GM12865 (cell line): ENCODE results near the gene KRT84.

ENCODE experiments used
- DNase-seq: peaks from one replicate; pipeline ENCODE4 v3.0.0; 2010; ENCODE audit warnings: low read depth
- H3K4me3 ChIP-seq: 2 replicates; pipeline ENCODE4 v1.5.1; 2011; ENCODE audit warnings: mild to moderate bottlenecking, low read depth, low read length, control low read depth
- TF ChIP-seq, protein P1 (sequence below): IDR thresholded peaks from 2 replicates; pipeline ENCODE4 v1.5.1; 2011; ENCODE audit warnings: low read length, control low read depth, low read depth, inconsistent platforms; ENCODE audit not compliant: insufficient read depth; ENCODE audit errors: missing control alignments

Gene KRT84

DNA sequence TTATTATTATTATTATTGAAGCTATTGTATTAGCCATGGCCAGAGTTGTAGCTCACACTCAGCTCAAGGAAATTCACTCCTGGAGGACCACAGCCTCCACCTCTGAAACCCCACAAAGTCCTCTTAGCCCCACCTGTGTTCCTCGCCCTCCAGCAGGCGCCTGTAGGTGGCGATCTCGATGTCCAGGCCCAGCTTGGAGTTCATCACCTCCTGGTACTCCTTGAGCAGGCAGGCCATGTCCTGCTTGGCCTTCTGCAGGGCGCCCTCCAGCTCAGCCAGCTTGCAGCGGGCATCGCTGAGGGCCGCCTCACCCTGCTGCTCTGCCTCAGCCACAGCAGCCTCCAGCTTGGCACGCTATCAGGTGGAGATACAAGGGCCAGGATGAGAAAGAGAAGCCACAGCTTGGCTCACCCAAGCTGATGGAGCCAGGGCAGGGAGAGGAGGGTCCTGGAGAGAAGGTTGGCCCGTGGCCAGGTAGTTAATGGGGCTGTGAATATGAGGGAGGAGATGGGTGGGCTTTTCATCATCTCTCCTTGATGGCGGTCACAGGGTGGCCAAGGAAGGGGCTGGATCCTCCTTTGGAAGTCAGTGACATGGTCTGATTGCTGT lies 23.2 kb downstream of the KRT84 start:
- TF ChIP-seq, protein P1, sequence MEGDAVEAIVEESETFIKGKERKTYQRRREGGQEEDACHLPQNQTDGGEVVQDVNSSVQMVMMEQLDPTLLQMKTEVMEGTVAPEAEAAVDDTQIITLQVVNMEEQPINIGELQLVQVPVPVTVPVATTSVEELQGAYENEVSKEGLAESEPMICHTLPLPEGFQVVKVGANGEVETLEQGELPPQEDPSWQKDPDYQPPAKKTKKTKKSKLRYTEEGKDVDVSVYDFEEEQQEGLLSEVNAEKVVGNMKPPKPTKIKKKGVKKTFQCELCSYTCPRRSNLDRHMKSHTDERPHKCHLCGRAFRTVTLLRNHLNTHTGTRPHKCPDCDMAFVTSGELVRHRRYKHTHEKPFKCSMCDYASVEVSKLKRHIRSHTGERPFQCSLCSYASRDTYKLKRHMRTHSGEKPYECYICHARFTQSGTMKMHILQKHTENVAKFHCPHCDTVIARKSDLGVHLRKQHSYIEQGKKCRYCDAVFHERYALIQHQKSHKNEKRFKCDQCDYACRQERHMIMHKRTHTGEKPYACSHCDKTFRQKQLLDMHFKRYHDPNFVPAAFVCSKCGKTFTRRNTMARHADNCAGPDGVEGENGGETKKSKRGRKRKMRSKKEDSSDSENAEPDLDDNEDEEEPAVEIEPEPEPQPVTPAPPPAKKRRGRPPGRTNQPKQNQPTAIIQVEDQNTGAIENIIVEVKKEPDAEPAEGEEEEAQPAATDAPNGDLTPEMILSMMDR, result peak; percentile 29
- H3K4me3 ChIP-seq, result no peak overlapping the region
- peak; percentile 9 for DNase-seq

DNA sequence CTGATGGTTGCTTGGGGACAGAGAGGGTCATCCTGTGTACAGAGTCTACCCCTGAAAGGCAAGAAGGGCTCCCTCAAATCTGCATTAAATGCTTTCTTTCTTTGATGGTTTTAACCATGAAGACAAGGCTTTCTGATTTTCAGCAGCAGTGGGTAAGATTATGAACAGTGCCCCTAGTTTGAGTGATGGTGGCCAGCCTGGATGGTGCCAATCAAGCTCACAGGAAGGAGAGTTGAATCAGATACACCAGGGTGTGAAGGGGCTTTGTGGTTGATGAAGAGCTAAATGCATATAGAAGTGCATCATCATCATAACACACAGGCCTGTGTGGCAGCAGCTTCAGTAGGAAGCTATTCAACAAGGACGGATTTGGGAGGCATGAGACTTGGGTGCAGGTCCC lies 23.9 kb downstream of the KRT84 start:
- TF ChIP-seq, protein P1, result no peak
- DNase-seq, result no peak
- no peak overlapping the region for H3K4me3 ChIP-seq

DNA sequence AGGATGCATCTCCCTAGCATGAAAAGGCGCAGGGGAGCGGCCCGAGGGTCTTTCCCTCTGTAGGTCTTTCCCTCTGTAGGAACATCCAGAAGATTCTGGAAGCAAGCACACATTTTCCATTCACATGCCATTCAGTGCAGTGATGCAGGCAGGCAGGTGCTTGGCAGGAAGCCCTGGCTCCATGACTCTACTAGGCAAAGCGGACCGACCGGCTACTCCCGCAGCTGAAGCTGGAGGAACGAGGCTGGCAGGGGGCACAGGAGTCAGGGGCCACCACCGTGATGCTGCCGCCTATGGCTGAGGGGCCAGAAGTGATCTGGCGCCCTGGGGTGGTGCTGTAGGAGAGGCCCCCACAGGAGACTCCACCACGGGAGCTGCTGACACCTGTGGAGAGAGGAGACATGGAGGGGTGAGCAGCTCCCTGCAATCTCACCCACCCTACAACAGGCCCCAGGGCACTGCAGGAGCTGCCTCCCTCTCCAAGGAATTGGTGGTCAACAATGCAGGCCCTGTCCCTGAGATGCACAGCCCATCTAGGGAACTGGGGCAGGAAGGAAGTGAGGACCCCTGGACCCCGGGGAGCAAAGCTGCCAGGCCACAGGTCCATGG lies 24.7 kb downstream of the KRT84 start:
- no peak overlapping the region for H3K4me3 ChIP-seq
- no peak for DNase-seq
- TF ChIP-seq, protein P1, result no peak

DNA sequence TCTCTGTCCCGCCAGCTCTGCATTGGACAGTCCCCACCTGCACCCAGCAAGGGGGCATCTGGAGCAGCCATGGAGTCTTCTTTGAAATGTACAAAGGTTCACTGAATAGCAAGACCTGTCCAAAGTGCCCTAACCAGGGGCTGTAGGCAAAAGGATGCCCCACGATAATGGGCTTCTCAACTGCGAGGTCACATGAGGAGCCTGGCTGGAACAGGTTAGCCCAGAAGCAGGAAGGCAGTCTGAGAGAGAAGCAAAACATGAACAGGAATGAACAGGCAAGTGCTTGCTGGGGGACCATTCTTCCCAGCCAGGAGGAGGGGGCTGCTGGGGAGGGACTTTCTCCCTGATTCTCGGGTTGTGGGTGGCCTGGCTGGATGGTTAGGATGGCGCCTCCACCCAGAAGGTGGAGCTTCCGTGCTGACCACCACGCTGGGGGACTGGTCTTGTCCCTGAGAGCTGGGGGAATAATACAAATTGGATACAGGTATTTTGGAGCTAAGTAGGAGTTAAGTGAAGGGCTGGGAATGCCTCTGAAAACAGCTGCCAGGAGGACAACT lies 25.3 kb downstream of the KRT84 start:
- no peak for DNase-seq
- no peak overlapping the region for H3K4me3 ChIP-seq
- TF ChIP-seq, protein P1, result no peak

DNA sequence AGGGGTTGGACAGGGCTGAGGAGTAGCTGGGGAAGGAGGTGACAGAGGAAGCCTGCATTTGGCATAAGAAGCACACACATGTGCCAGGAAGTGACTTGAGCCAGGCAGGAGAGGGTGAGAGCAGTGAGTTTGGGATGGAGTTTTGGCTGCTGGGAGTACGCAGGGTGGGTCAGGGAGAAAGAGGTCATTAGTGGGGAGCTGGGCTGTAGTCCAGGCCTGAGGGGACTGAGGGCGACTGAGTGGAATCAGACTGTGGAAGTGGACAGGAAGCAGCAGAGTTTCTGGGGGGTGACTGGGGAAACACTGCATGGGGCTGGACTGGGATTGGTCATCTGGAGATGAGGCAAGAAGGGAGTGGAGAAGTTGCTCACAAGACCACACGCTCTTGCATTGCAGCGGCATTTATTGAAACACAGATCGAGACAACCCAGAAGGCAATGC lies 25.8 kb downstream of the KRT84 start:
- H3K4me3 ChIP-seq, result no peak overlapping the region
- TF ChIP-seq, protein P1, result no peak
- DNase-seq, result no peak

DNA sequence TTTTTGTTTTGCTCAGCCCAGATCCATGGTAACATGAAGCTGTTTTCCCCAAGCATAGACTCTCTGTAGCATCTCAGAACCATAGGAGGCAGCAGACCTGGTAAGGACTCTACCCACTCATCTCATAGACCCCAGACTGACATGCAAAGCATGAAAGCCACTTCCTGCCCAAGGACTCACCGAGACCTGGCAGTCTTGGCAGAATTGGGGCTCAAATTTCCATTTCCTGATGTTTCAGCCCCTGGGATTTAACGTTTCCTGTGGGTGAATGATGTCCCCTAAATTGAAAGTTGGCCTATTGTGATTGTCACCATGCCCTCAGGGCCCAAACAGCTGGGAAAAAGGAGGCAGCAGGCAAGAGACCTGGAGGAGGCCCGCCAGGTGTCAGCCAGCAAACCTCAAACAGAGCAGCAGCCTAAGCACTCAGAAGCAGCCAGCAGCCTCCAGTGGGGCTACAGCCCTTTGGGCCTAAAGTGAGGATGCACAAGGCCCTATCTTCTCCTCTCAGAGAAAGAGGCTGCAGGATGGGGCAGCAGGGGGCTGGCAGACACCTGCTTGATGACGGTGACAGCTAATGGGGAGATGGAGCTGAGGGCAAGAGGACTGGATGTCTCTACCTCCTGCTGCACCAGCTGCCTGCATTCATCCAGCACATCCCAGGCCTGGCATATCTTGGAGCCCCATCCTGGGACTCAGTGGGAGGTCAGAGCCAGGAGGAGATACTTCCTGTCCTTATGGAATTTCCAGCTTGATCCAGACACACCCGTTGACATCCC lies 26.7 kb downstream of the KRT84 start:
- no peak overlapping the region for H3K4me3 ChIP-seq
- peak; percentile 72 for DNase-seq
- TF ChIP-seq, protein P1, result peak; percentile 24
